MCF 10A (cell line): ENCODE data around the gene CDH15. TPM values are rescaled to one million over a fixed set of nuclear protein-coding genes. Genes with fewer than 3 reads are reported as not detected.

Experiments
- BruUV-seq: library from RNA; stranded (reverse); fragments of 400-500 nt; replicated peaks from 2 replicates; lab custom pipeline; 2021; lab: Mats Ljungman, UMichigan
- CTCF ChIA-PET: fragments of 300-600 bp; sonication (Branson Sonifier 250); formaldehyde crosslinking; extraction: SDS; loops from one replicate; lab custom pipeline; 2021; ENCODE audit warnings: antibody characterized with exemption, inconsistent platforms; lab: Yijun Ruan, JAX
- POLR2A ChIA-PET: fragments of 300-600, 350-650 bp; sonication (Branson Sonifier 250); formaldehyde crosslinking; extraction: SDS; loops from one replicate; lab custom pipeline; 2020; ENCODE audit warnings: antibody characterized with exemption, inconsistent platforms; lab: Yijun Ruan, JAX
- DNase-seq: peaks from one replicate; pipeline ENCODE4 v3.0.0-alpha.2; 2018; ENCODE audit not compliant: unreplicated experiment
- H3K27ac Mint-ChIP-seq: one replicate; pipeline ENCODE4 v1.8.0; 2022; ENCODE audit warnings: mild to moderate bottlenecking, low read depth, mixed read lengths; ENCODE audit not compliant: unreplicated experiment
- H3K27me3 Mint-ChIP-seq: one replicate; pipeline ENCODE4 v1.8.0; 2022; ENCODE audit warnings: mixed read lengths; ENCODE audit not compliant: insufficient read depth, unreplicated experiment
- H3K36me3 Mint-ChIP-seq: one replicate; pipeline ENCODE4 v1.8.0; 2022; ENCODE audit warnings: mild to moderate bottlenecking, moderate library complexity, mixed read lengths; ENCODE audit not compliant: insufficient read depth, unreplicated experiment
- H3K4me1 Mint-ChIP-seq: one replicate; pipeline ENCODE4 v1.8.0; 2022; ENCODE audit warnings: mixed read lengths; ENCODE audit not compliant: insufficient read depth, unreplicated experiment
- H3K4me3 Mint-ChIP-seq: one replicate; pipeline ENCODE4 v1.8.0; 2022; ENCODE audit warnings: mild to moderate bottlenecking, moderate library complexity, mixed read lengths; ENCODE audit not compliant: unreplicated experiment
- H3K9me3 Mint-ChIP-seq: one replicate; pipeline ENCODE4 v1.8.0; 2022; ENCODE audit warnings: mixed read lengths; ENCODE audit not compliant: unreplicated experiment
- intact Hi-C: fragments of 100-400 bp; cut with micrococcal nuclease; formaldehyde crosslinking; loops from 2 replicates; pipeline ENCODE4 v1.14.1; 2022
- total RNA-seq: library from RNA; stranded (reverse); gene quantifications from 2 replicates; pipeline ENCODE4 v1.2.3, GENCODE V29; 2022
- TF ChIP-seq, protein P1 (sequence below): fragments of 200-600 bp; IDR thresholded peaks from one replicate; pipeline ENCODE4 v1.8.0; 2022; ENCODE audit warnings: antibody characterized with exemption, mild to moderate bottlenecking; ENCODE audit not compliant: unreplicated experiment

CDH15 gene
- total RNA-seq, 1 experiment from 2014 or later = not detected

- no peaks in the 10 kb centered on the region for H3K9me3 Mint-ChIP-seq
- no TSS peak for BruUV-seq
- DNase-seq = peak; percentile 80
- TF ChIP-seq, protein P1, sequence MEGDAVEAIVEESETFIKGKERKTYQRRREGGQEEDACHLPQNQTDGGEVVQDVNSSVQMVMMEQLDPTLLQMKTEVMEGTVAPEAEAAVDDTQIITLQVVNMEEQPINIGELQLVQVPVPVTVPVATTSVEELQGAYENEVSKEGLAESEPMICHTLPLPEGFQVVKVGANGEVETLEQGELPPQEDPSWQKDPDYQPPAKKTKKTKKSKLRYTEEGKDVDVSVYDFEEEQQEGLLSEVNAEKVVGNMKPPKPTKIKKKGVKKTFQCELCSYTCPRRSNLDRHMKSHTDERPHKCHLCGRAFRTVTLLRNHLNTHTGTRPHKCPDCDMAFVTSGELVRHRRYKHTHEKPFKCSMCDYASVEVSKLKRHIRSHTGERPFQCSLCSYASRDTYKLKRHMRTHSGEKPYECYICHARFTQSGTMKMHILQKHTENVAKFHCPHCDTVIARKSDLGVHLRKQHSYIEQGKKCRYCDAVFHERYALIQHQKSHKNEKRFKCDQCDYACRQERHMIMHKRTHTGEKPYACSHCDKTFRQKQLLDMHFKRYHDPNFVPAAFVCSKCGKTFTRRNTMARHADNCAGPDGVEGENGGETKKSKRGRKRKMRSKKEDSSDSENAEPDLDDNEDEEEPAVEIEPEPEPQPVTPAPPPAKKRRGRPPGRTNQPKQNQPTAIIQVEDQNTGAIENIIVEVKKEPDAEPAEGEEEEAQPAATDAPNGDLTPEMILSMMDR = peak; percentile 70
- peak overlapping the region; percentile 47 for H3K27ac Mint-ChIP-seq
- peak overlapping the region; percentile 88 for H3K4me3 Mint-ChIP-seq
- H3K27me3 Mint-ChIP-seq = no peaks in the 10 kb centered on the region
- ChIA-PET POLR2A (interaction anchor here (0.7 to 2.2 kb wide), 12 partner anchors 11 to 646 kb away, joined by 3 to 13 read pairs (median 4); partner anchors contain the start of genes APRT and ZC3H18), CTCF (interaction anchor here (0.7 to 1.7 kb wide), 6 partner anchors 22 to 849 kb away, joined by 3 to 7 read pairs (median 4); no protein-coding TSS in a partner anchor)
- intact Hi-C loops = loop anchor here (1.0 kb wide), 2 partner anchors 163 to 404 kb away; no protein-coding TSS in a partner anchor
- peaks cover 5% of the 10 kb centered on the region for H3K36me3 Mint-ChIP-seq
- peaks cover 6% of the 10 kb centered on the region for H3K4me1 Mint-ChIP-seq
Measured at GRCh38 chr16:89216315-89217137, 45.0 kb downstream of the CDH15 start.

DNA sequence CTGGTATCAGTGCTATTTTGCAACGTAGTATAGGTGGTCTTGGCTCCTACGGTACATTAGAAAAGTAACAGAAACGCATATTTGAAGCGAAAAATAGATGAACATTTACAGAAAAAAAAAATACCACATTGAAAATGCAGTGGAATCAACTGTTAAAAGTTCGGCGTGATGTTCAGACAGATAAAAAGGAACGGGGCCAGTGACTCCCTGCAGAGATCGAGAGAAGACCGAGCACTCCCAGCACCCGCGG, 45.5 kb downstream of the CDH15 start:
- peak overlapping the region; percentile 47 for H3K27ac Mint-ChIP-seq
- CTCF ChIA-PET = interaction anchor here (0.5 kb wide), 1 partner anchor 424 kb away, joined by 3 read pairs; no protein-coding TSS in a partner anchor
- intact Hi-C loops = loop anchor here (1.0 kb wide), 1 partner anchor 405 kb away; no protein-coding TSS in a partner anchor
- H3K4me1 Mint-ChIP-seq = peaks cover 6% of the 10 kb centered on the region
- H3K4me3 Mint-ChIP-seq = peak overlapping the region; percentile 88
- no peaks in the 10 kb centered on the region for H3K27me3 Mint-ChIP-seq
- no peak for DNase-seq
- no peaks in the 10 kb centered on the region for H3K9me3 Mint-ChIP-seq
- TSS peak; percentile 79 for BruUV-seq
- TF ChIP-seq, protein P1 = no peak
- POLR2A ChIA-PET = interaction anchor here (0.6 to 2.2 kb wide), 14 partner anchors 9 to 1460 kb away, joined by 3 to 13 read pairs (median 6); partner anchors contain the start of genes APRT, GALNS, TRAPPC2L and TUBB3
- H3K36me3 Mint-ChIP-seq = peaks cover 11% of the 10 kb centered on the region

GRCh38 chr16:89217388-89218191, 46.0 kb downstream of the CDH15 start, which contains the start of gene ZNF778:
ZNF778 (plus strand) TSS chr16:89217703; CDS start chr16:89221128, 3,425 bp downstream.
- Mint-ChIP-seq H3K36me3 (peaks cover 16% of the 10 kb centered on the region), H3K27ac (peak within 1 kb of the TSS; percentile 47), H3K4me3 (peak within 1 kb of the TSS; percentile 88), H3K9me3 (no peaks in the 10 kb centered on the region), H3K4me1 (peaks cover 6% of the 10 kb centered on the region), H3K27me3 (no peaks in the 10 kb centered on the region)
- ChIA-PET POLR2A (interaction anchor here (0.6 to 2.2 kb wide), 23 partner anchors 9 to 1460 kb away, joined by 3 to 13 read pairs (median 4); partner anchors contain the start of genes APRT, GALNS, SPG7 and TRAPPC2L), CTCF (interaction anchor here (0.5 to 0.7 kb wide), 5 partner anchors 171 to 660 kb away, joined by 3 to 4 read pairs (median 3); no protein-coding TSS in a partner anchor)
- intact Hi-C loops = loop anchor here (1.0 kb wide), 1 partner anchor 405 kb away; no protein-coding TSS in a partner anchor
- BruUV-seq = no TSS peak
- TF ChIP-seq, protein P1 = no peak
- peak; percentile 78 for DNase-seq
